Karpas-422 (cell line): ENCODE data around the gene SLC38A1. TPM values are rescaled to one million over a fixed set of nuclear protein-coding genes. Genes with fewer than 3 reads are reported as not detected.
"Not testable (repeated sequence)": the region's sequence is repeated elsewhere in the genome, so short reads cannot be mapped to it uniquely, and the experiment has no call there.

Experiments
- DNase-seq: peaks from one replicate; pipeline ENCODE4 v3.0.0-alpha.2; 2015
- H2AFZ ChIP-seq: fragments of 200-600 bp; sonication (generic); 2 replicates; pipeline ENCODE4 v1.6.1; 2014; ENCODE audit warnings: antibody characterized with exemption, low read length, mixed read lengths
- H3K27ac ChIP-seq: fragments of 200-600 bp; sonication (generic); 2 replicates; pipeline ENCODE4 v1.5.1; 2014; ENCODE audit warnings: mild to moderate bottlenecking, low read length, moderate library complexity
- H3K27me3 ChIP-seq: fragments of 200-600 bp; sonication (generic); 2 replicates; pipeline ENCODE4 v1.6.1; 2014; ENCODE audit warnings: low read length, mixed read lengths
- H3K36me3 ChIP-seq: fragments of 200-600 bp; sonication (generic); 2 replicates; pipeline ENCODE4 v1.6.1; 2014; ENCODE audit warnings: low read length, mixed read lengths; ENCODE audit not compliant: insufficient read depth
- H3K4me1 ChIP-seq: fragments of 200-600 bp; sonication (generic); 2 replicates; pipeline ENCODE4 v1.6.1; 2014; ENCODE audit warnings: mild to moderate bottlenecking, low read length, mixed read lengths
- H3K4me2 ChIP-seq: fragments of 200-600 bp; sonication (generic); 2 replicates; pipeline ENCODE4 v1.6.1; 2014; ENCODE audit warnings: low read length, low read depth, mild to moderate bottlenecking; ENCODE audit not compliant: poor library complexity, severe bottlenecking
- H3K4me3 ChIP-seq: fragments of 200-600 bp; sonication (generic); 2 replicates; pipeline ENCODE4 v1.5.1; 2014; ENCODE audit warnings: mild to moderate bottlenecking, antibody characterized with exemption, low read length, mixed read lengths
- H3K79me2 ChIP-seq: fragments of 200-600 bp; sonication (generic); 2 replicates; pipeline ENCODE4 v1.6.1; 2014; ENCODE audit warnings: mild to moderate bottlenecking, low read length, mixed read lengths
- H3K9ac ChIP-seq: fragments of 200-600 bp; sonication (generic); 2 replicates; pipeline ENCODE4 v1.6.0; 2014; ENCODE audit warnings: low read length
- H3K9me2 ChIP-seq: fragments of 200-600 bp; sonication (generic), shearing (Covaris generic); replicated peaks from 2 replicates; pipeline ENCODE4 v1.6.0; 2014; ENCODE audit warnings: mild to moderate bottlenecking, low read length, moderate library complexity; ENCODE audit not compliant: insufficient read depth
- H3K9me3 ChIP-seq: fragments of 300-700, 200-600 bp; sonication (generic); 2 replicates; pipeline ENCODE4 v1.6.1; 2014; ENCODE audit warnings: low read length, mixed read lengths
- H4K20me1 ChIP-seq: fragments of 200-600 bp; sonication (generic); 2 replicates; pipeline ENCODE4 v1.6.1; 2014; ENCODE audit warnings: mild to moderate bottlenecking, antibody characterized with exemption, low read length, low read depth; ENCODE audit not compliant: insufficient read depth
- total RNA-seq: library from RNA; depleted of rRNA; stranded (reverse); fragments of >200 nt; shearing (Covaris generic); gene quantifications from 2 replicates; pipeline ENCODE4 v1.2.3, GENCODE V29; 2014; ENCODE audit warnings: low replicate concordance

SLC38A1 gene
- total RNA-seq, 1 experiment from 2014 or later: 209 TPM

GRCh38 chr12:46249960-46250359, 18.9 kb downstream of the SLC38A1 start:
- H2AFZ ChIP-seq, DNase-seq, H3K4me1 ChIP-seq, H3K9me3 ChIP-seq, H3K4me2 ChIP-seq, H3K4me3 ChIP-seq, H3K9ac ChIP-seq, H3K9me2 ChIP-seq, H3K27me3 ChIP-seq, H3K27ac ChIP-seq, H4K20me1 ChIP-seq: not testable (repeated sequence)
- Histone ChIP-seq H3K36me3 (peaks cover 43% of the 10 kb centered on the region), H3K79me2 (peaks cover 97% of the 10 kb centered on the region)

- Histone ChIP-seq H3K79me2 (peaks cover 98% of the 10 kb centered on the region), H3K27ac (no peak overlapping the region), H3K9me2 (no peaks in the 10 kb centered on the region)
These were observed 22.7 kb downstream of the SLC38A1 start for GRCh38 chr12:46246021-46246700.

GRCh38 chr12:46244997-46245396, 23.8 kb downstream of the SLC38A1 start:
- peaks cover 59% of the 10 kb centered on the region for H3K36me3 ChIP-seq
- no peak overlapping the region for H2AFZ ChIP-seq
- H3K79me2 ChIP-seq: peaks cover 98% of the 10 kb centered on the region
- no peaks in the 10 kb centered on the region for H3K9me2 ChIP-seq
- no peaks in the 10 kb centered on the region for H4K20me1 ChIP-seq
- H3K4me1 ChIP-seq: no peaks in the 10 kb centered on the region
- no peaks in the 10 kb centered on the region for H3K9me3 ChIP-seq
- H3K27me3 ChIP-seq: no peaks in the 10 kb centered on the region
- H3K4me3 ChIP-seq: no peak overlapping the region
- no peak overlapping the region for H3K4me2 ChIP-seq
- H3K9ac ChIP-seq: no peak overlapping the region
- DNase-seq: no peak
- no peak overlapping the region for H3K27ac ChIP-seq

More at GRCh38 chr12:46246021-46246700, 22.7 kb downstream of the SLC38A1 start:
- peaks cover 51% of the 10 kb centered on the region for H3K36me3 ChIP-seq
- no peak for DNase-seq
- H3K9me3 ChIP-seq: no peaks in the 10 kb centered on the region
- H3K4me2 ChIP-seq: no peak overlapping the region
- H3K4me3 ChIP-seq: no peak overlapping the region
- H2AFZ ChIP-seq: no peak overlapping the region
- no peaks in the 10 kb centered on the region for H3K27me3 ChIP-seq
- H3K4me1 ChIP-seq: no peaks in the 10 kb centered on the region
- no peak overlapping the region for H3K9ac ChIP-seq
- no peaks in the 10 kb centered on the region for H4K20me1 ChIP-seq

- Histone ChIP-seq H3K9me2 (no peaks in the 10 kb centered on the region), H3K4me1 (no peaks in the 10 kb centered on the region), H3K9ac (no peak overlapping the region), H2AFZ (no peak overlapping the region), H3K4me2 (no peak overlapping the region), H3K27ac (no peak overlapping the region), H3K27me3 (no peaks in the 10 kb centered on the region), H3K79me2 (peaks cover 98% of the 10 kb centered on the region), H3K4me3 (no peak overlapping the region), H3K9me3 (no peaks in the 10 kb centered on the region), H3K36me3 (peaks cover 61% of the 10 kb centered on the region), H4K20me1 (no peaks in the 10 kb centered on the region)
- DNase-seq: no peak
These were observed 24.4 kb downstream of the SLC38A1 start for GRCh38 chr12:46244273-46244915.

- H3K36me3 ChIP-seq: peaks cover 74% of the 10 kb centered on the region
- no peaks in the 10 kb centered on the region for H3K27me3 ChIP-seq
- no peaks in the 10 kb centered on the region for H3K9me3 ChIP-seq
- DNase-seq: no peak
- no peaks in the 10 kb centered on the region for H3K9me2 ChIP-seq
- H4K20me1 ChIP-seq: no peaks in the 10 kb centered on the region
- H3K4me2 ChIP-seq: no peak overlapping the region
- H2AFZ ChIP-seq: no peak overlapping the region
- H3K79me2 ChIP-seq: peaks cover 99% of the 10 kb centered on the region
- H3K9ac ChIP-seq: no peak overlapping the region
- H3K4me3 ChIP-seq: no peak overlapping the region
- no peak overlapping the region for H3K27ac ChIP-seq
- no peaks in the 10 kb centered on the region for H3K4me1 ChIP-seq
These were observed 26.3 kb downstream of the SLC38A1 start for GRCh38 chr12:46242569-46242968.

GRCh38 chr12:46240436-46240835, 28.4 kb downstream of the SLC38A1 start:
- Histone ChIP-seq H3K9me2 (no peaks in the 10 kb centered on the region), H3K4me1 (no peaks in the 10 kb centered on the region), H2AFZ (no peak overlapping the region), H3K4me2 (no peak overlapping the region), H3K79me2 (peaks cover 99% of the 10 kb centered on the region), H3K36me3 (peaks cover 83% of the 10 kb centered on the region), H3K4me3 (no peak overlapping the region), H4K20me1 (no peaks in the 10 kb centered on the region), H3K27me3 (no peaks in the 10 kb centered on the region), H3K27ac (no peak overlapping the region), H3K9ac (no peak overlapping the region), H3K9me3 (no peaks in the 10 kb centered on the region)
- no peak for DNase-seq

- Histone ChIP-seq H3K27ac (no peak overlapping the region), H3K4me2 (no peak overlapping the region), H3K27me3 (no peaks in the 10 kb centered on the region), H4K20me1 (no peaks in the 10 kb centered on the region), H3K4me3 (no peak overlapping the region), H3K4me1 (no peaks in the 10 kb centered on the region), H3K36me3 (peaks cover 76% of the 10 kb centered on the region), H3K9ac (no peak overlapping the region), H2AFZ (no peak overlapping the region), H3K79me2 (peaks cover 97% of the 10 kb centered on the region), H3K9me3 (no peaks in the 10 kb centered on the region), H3K9me2 (no peaks in the 10 kb centered on the region)
- no peak for DNase-seq
These were observed 30.0 kb downstream of the SLC38A1 start for GRCh38 chr12:46238821-46239220.

- Histone ChIP-seq H3K9me2 (no peaks in the 10 kb centered on the region), H3K4me3 (no peak overlapping the region), H3K27me3 (no peaks in the 10 kb centered on the region), H3K79me2 (peaks cover 96% of the 10 kb centered on the region), H3K27ac (no peak overlapping the region), H3K9ac (no peak overlapping the region), H3K36me3 (peaks cover 66% of the 10 kb centered on the region), H2AFZ (no peak overlapping the region), H3K9me3 (no peaks in the 10 kb centered on the region), H4K20me1 (no peaks in the 10 kb centered on the region), H3K4me2 (no peak overlapping the region), H3K4me1 (no peaks in the 10 kb centered on the region)
- no peak for DNase-seq
These were observed 31.3 kb downstream of the SLC38A1 start for GRCh38 chr12:46237371-46238045.
